Mesenchymal stem cell (in vitro differentiated cells and primary cell): ENCODE results near the gene SNX17.
A peak's percentile ranks its signal among the peaks of the same experiment; 100 is the strongest.

Experiments
- DNase-seq: peaks from one replicate; pipeline ENCODE4 v3.0.0-alpha.2; 2013
- H2AFZ ChIP-seq: one replicate; pipeline ENCODE4 v1.6.1; 2013; ENCODE audit warnings: low read depth, mild to moderate bottlenecking, control low read depth, inconsistent platforms, low read length, moderate library complexity
- H2AK5ac ChIP-seq: 2 replicates; pipeline ENCODE4 v1.6.1; 2013; ENCODE audit warnings: low read length, moderate library complexity, mild to moderate bottlenecking, inconsistent platforms; ENCODE audit not compliant: severe bottlenecking
- H2BK120ac ChIP-seq: one replicate; pipeline ENCODE4 v1.6.1; 2013; ENCODE audit warnings: low read depth, mild to moderate bottlenecking, inconsistent platforms, low read length, moderate library complexity
- H2BK12ac ChIP-seq, 2 experiments: one replicate each; pipeline ENCODE4 v1.6.1; 2013; ENCODE audit warnings: inconsistent platforms in 2 of 2, low read length in 2 of 2, mild to moderate bottlenecking in 2 of 2, moderate library complexity in 2 of 2, control low read depth in 1 of 2
- H2BK15ac ChIP-seq: one replicate; pipeline ENCODE4 v1.6.1; 2013; ENCODE audit warnings: mild to moderate bottlenecking, low read depth, inconsistent platforms; ENCODE audit not compliant: poor library complexity, severe bottlenecking
- H2BK5ac ChIP-seq: 2 replicates; pipeline ENCODE4 v1.6.1; 2013; ENCODE audit warnings: low read depth, mild to moderate bottlenecking, low read length, control low read depth, inconsistent platforms; ENCODE audit not compliant: poor library complexity, severe bottlenecking
- H3K14ac ChIP-seq, 2 experiments: one replicate each; pipeline ENCODE4 v1.6.1; 2013; ENCODE audit warnings: inconsistent platforms in 2 of 2, low read length in 2 of 2, control low read depth in 1 of 2, mild to moderate bottlenecking in 1 of 2, moderate library complexity in 1 of 2
- H3K18ac ChIP-seq, 2 experiments: one replicate each; pipeline ENCODE4 v1.6.1; 2013; ENCODE audit warnings: inconsistent platforms in 2 of 2, low read length in 2 of 2, control low read depth in 1 of 2, low read depth in 1 of 2, mild to moderate bottlenecking in 1 of 2
- H3K23ac ChIP-seq, 2 experiments: one replicate each; pipeline ENCODE4 v1.6.1; 2013; ENCODE audit warnings: inconsistent platforms in 2 of 2, low read length in 2 of 2, mild to moderate bottlenecking in 2 of 2, moderate library complexity in 2 of 2, control low read depth in 1 of 2
- H3K27ac ChIP-seq: 2 replicates; pipeline ENCODE4 v1.5.1; 2013; ENCODE audit warnings: mild to moderate bottlenecking, moderate library complexity, low read length, control low read depth, inconsistent platforms; ENCODE audit not compliant: poor library complexity, severe bottlenecking
- H3K27me3 ChIP-seq, 2 experiments: 2 replicates each; pipeline versions ENCODE4 v1.6.1 to v1.7.0; 2013; ENCODE audit warnings: low read length in 2 of 2, mild to moderate bottlenecking in 2 of 2, moderate library complexity in 2 of 2, control low read depth in 1 of 2, inconsistent platforms in 1 of 2; ENCODE audit not compliant: control insufficient read depth in 1 of 2, insufficient read depth in 1 of 2
- H3K36me3 ChIP-seq, 2 experiments: 2 replicates each; pipeline versions ENCODE4 v1.6.1 to v1.7.0; 2013; ENCODE audit warnings: low read length in 2 of 2, control low read depth in 1 of 2, inconsistent platforms in 1 of 2, low read depth in 1 of 2, mild to moderate bottlenecking in 1 of 2; ENCODE audit not compliant: insufficient read depth in 2 of 2, control insufficient read depth in 1 of 2
- H3K4ac ChIP-seq, 2 experiments: one replicate each; pipeline ENCODE4 v1.6.1; 2013; ENCODE audit warnings: inconsistent platforms in 2 of 2, low read length in 2 of 2, mild to moderate bottlenecking in 2 of 2, moderate library complexity in 2 of 2, control low read depth in 1 of 2, low read depth in 1 of 2
- H3K4me1 ChIP-seq: 2 replicates; pipeline ENCODE4 v1.6.1; 2013; ENCODE audit warnings: low read depth, low read length, control low read depth; ENCODE audit not compliant: control insufficient read depth, insufficient read depth
- H3K4me2 ChIP-seq: 2 replicates; pipeline ENCODE4 v1.6.1; 2013; ENCODE audit warnings: low read length, mild to moderate bottlenecking, inconsistent platforms; ENCODE audit not compliant: poor library complexity, severe bottlenecking
- H3K4me3 ChIP-seq, 2 experiments: 2 replicates each; pipeline versions ENCODE4 v1.5.1 to v1.7.0; 2013; ENCODE audit warnings: low read length in 2 of 2, mild to moderate bottlenecking in 2 of 2, control low read depth in 1 of 2, low read depth in 1 of 2; ENCODE audit not compliant: insufficient read depth in 1 of 2
- H3K79me1 ChIP-seq: replicated peaks from 2 replicates; pipeline ENCODE4 v1.6.1; 2013; ENCODE audit warnings: mild to moderate bottlenecking, control low read depth, low read length, inconsistent platforms; ENCODE audit not compliant: poor library complexity, severe bottlenecking
- H3K9ac ChIP-seq: 2 replicates; pipeline ENCODE4 v1.7.0; 2013; ENCODE audit warnings: mild to moderate bottlenecking, low read length, moderate library complexity
- H3K9me3 ChIP-seq: 2 replicates; pipeline ENCODE4 v1.7.0; 2013; ENCODE audit warnings: mild to moderate bottlenecking, low read length; ENCODE audit not compliant: control insufficient read depth
- H4K8ac ChIP-seq: one replicate; pipeline ENCODE4 v1.6.1; 2013; ENCODE audit warnings: inconsistent platforms, mild to moderate bottlenecking, low read length, moderate library complexity
- H4K91ac ChIP-seq: one replicate; pipeline ENCODE4 v1.6.1; 2013; ENCODE audit warnings: mild to moderate bottlenecking, low read length, inconsistent platforms
- WGBS: methylation state at CpG from one replicate; pipeline ENCODE4 v1.1.7; 2013; ENCODE audit warnings: mixed read lengths; 5-methylcytosine and 5-hydroxymethylcytosine counted together

The SNX17 gene

GRCh38 chr2:27408601-27409320 lies 38.3 kb downstream of the SNX17 start:
- H3K9me3 ChIP-seq: no peaks in the 10 kb centered on the region
- peak overlapping the region; percentile 23 for H2BK15ac ChIP-seq
- peak overlapping the region; percentile 99 for H3K4me2 ChIP-seq
- peak overlapping the region; percentile 75 for H4K8ac ChIP-seq
- H3K27me3 ChIP-seq: no peaks in the 10 kb centered on the region
- peak overlapping the region; percentile 98 for H2AFZ ChIP-seq
- peak overlapping the region; percentile 2 for H3K27ac ChIP-seq
- H2BK5ac ChIP-seq: peak overlapping the region; percentile 70
- H3K79me1 ChIP-seq: no peaks in the 10 kb centered on the region
- H2BK12ac ChIP-seq: peak overlapping the region in 1 of 2 experiments; percentile 54
- peak overlapping the region; percentile 90 for H3K9ac ChIP-seq
- DNase-seq: peak; percentile 45
- peak overlapping the region; percentile 19 for H2BK120ac ChIP-seq
- 1% methylated on average over 31 of the region's 33 CpGs for whole genome bisulfite sequencing
- H3K4me1 ChIP-seq: peaks cover 2% of the 10 kb centered on the region
- peaks cover 5 to 8% of the 10 kb centered on the region in 2 experiments for H3K36me3 ChIP-seq
- peak overlapping the region in 1 of 2 experiments; percentile 92 for H3K4ac ChIP-seq
- H3K23ac ChIP-seq: peak overlapping the region; percentile 79 to 100
- peak overlapping the region; percentile 96 to 100 for H3K4me3 ChIP-seq
- peak overlapping the region; percentile 93 to 95 for H3K18ac ChIP-seq
- peak overlapping the region; percentile 66 to 91 for H3K14ac ChIP-seq
- peak overlapping the region; percentile 75 for H4K91ac ChIP-seq
- H2AK5ac ChIP-seq: no peak overlapping the region

- Histone ChIP-seq H2AFZ (peak within 1 kb of the TSS; percentile 98), H3K4me1 (peaks cover 2% of the 10 kb centered on the region), H3K27me3 (no peaks in the 10 kb centered on the region), H2BK15ac (peak within 1 kb of the TSS; percentile 23), H3K23ac (peak within 1 kb of the TSS; percentile 79 to 100), H3K4ac (peak within 1 kb of the TSS in 1 of 2 experiments; percentile 92), H3K18ac (peak within 1 kb of the TSS; percentile 93 to 95), H3K79me1 (no peaks in the 10 kb centered on the region), H3K9me3 (no peaks in the 10 kb centered on the region), H3K4me2 (peak within 1 kb of the TSS; percentile 99), H4K8ac (peak within 1 kb of the TSS; percentile 86), H2BK12ac (peak within 1 kb of the TSS in 1 of 2 experiments; percentile 54), H3K27ac (peak within 1 kb of the TSS; percentile 73), H2BK120ac (peak within 1 kb of the TSS; percentile 19), H4K91ac (peak within 1 kb of the TSS; percentile 75), H2BK5ac (peak within 1 kb of the TSS; percentile 70), H3K4me3 (peak within 1 kb of the TSS; percentile 96 to 100), H3K36me3 (peaks cover 5 to 8% of the 10 kb centered on the region in 2 experiments), H3K14ac (peak within 1 kb of the TSS; percentile 66 to 91), H2AK5ac (peak within 1 kb of the TSS; percentile 57), H3K9ac (peak within 1 kb of the TSS; percentile 90)
- 2% methylated on average over 72 of the region's 82 CpGs for WGBS
- DNase-seq: peak; percentile 93
These were observed 39.1 kb downstream of the SNX17 start, which contains the start of gene PPM1G for GRCh38 chr2:27409321-27410073. Gene PPM1G, minus strand, starts transcription at chr2:27409591. Its CDS starts 169 bp downstream, at chr2:27409422.

GRCh38 chr2:27412419-27413152 lies 42.2 kb downstream of the SNX17 start:
- WGBS: 92% methylated on average over 6 of the region's 9 CpGs
- H2AK5ac ChIP-seq: no peak overlapping the region
- H3K27ac ChIP-seq: no peak overlapping the region
- no peaks in the 10 kb centered on the region for H3K36me3 ChIP-seq
- no peak overlapping the region for H2BK120ac ChIP-seq
- H4K91ac ChIP-seq: no peak overlapping the region
- no peaks in the 10 kb centered on the region for H3K9me3 ChIP-seq
- no peak for DNase-seq
- no peaks in the 10 kb centered on the region for H3K79me1 ChIP-seq
- no peak overlapping the region for H2BK12ac ChIP-seq
- H2BK15ac ChIP-seq: no peak overlapping the region
- no peak overlapping the region for H4K8ac ChIP-seq
- H2BK5ac ChIP-seq: no peak overlapping the region
- H3K23ac ChIP-seq: no peak overlapping the region
- no peak overlapping the region for H3K4ac ChIP-seq
- H3K27me3 ChIP-seq: no peaks in the 10 kb centered on the region
- no peak overlapping the region for H3K4me3 ChIP-seq
- H3K9ac ChIP-seq: no peak overlapping the region
- no peak overlapping the region for H3K18ac ChIP-seq
- H2AFZ ChIP-seq: no peak overlapping the region
- no peak overlapping the region for H3K4me2 ChIP-seq
- H3K4me1 ChIP-seq: no peaks in the 10 kb centered on the region
- no peak overlapping the region for H3K14ac ChIP-seq
